COLO668 (cell line): ENCODE measurements around the gene TTC22.

ENCODE experiments used
- DNase-seq: peaks from one replicate; lab custom pipeline; 2025; ENCODE audit not compliant: unreplicated experiment; lab: John Stamatoyannopoulos, UW

The TTC22 gene

GRCh38 chr1:54835131-54835898, 34.2 kb upstream of the TTC22 start:
- no peak for DNase-seq

- DNase-seq: no peak
Observed at GRCh38 chr1:54834007-54834541, 33.0 kb upstream of the TTC22 start.

GRCh38 chr1:54833121-54833520, 32.0 kb upstream of the TTC22 start:
- DNase-seq: no peak

- no peak for DNase-seq
Observed at GRCh38 chr1:54826226-54826816, 25.2 kb upstream of the TTC22 start.

GRCh38 chr1:54825696-54826095, 24.6 kb upstream of the TTC22 start:
- DNase-seq: no peak

- no peak for DNase-seq
Observed at GRCh38 chr1:54823670-54824069, 22.5 kb upstream of the TTC22 start.

GRCh38 chr1:54819733-54820132, 18.6 kb upstream of the TTC22 start:
- DNase-seq: no peak

GRCh38 chr1:54819195-54819536, 18.0 kb upstream of the TTC22 start:
- DNase-seq: no peak

- no peak for DNase-seq
Observed at GRCh38 chr1:54818461-54819194, 17.5 kb upstream of the TTC22 start.

- no peak for DNase-seq
Observed at GRCh38 chr1:54816951-54817350, 15.8 kb upstream of the TTC22 start.

GRCh38 chr1:54816130-54816529, 15.0 kb upstream of the TTC22 start:
- no peak for DNase-seq

GRCh38 chr1:54815086-54815876, 14.2 kb upstream of the TTC22 start:
- no peak for DNase-seq

GRCh38 chr1:54814571-54814970, 13.4 kb upstream of the TTC22 start:
- DNase-seq: no peak

- DNase-seq: no peak
Observed at GRCh38 chr1:54814126-54814498, 13.0 kb upstream of the TTC22 start.

GRCh38 chr1:54813485-54814125, 12.5 kb upstream of the TTC22 start:
- no peak for DNase-seq

GRCh38 chr1:54812801-54813484, 11.8 kb upstream of the TTC22 start:
- DNase-seq: no peak

- no peak for DNase-seq
Observed at GRCh38 chr1:54811739-54812655, 10.9 kb upstream of the TTC22 start.

- no peak for DNase-seq
Observed at GRCh38 chr1:54811066-54811465, 9.9 kb upstream of the TTC22 start.
